A673 (cell line): ENCODE data around the gene EFHD2. TPM values are rescaled to one million over a fixed set of nuclear protein-coding genes. Genes with fewer than 3 reads are reported as not detected.

ENCODE experiments used
- BruUV-seq: library from RNA; stranded (reverse); fragments of 400-500 nt; replicated peaks from 2 replicates; lab custom pipeline; 2021; lab: Mats Ljungman, UMichigan
- CTCF ChIA-PET: fragments of 300-600 bp; sonication (Branson Sonifier 250); formaldehyde crosslinking; loops from one replicate; lab custom pipeline; 2022; ENCODE audit warnings: antibody characterized with exemption; lab: Charles Lee
- POLR2A ChIA-PET: fragments of 300-600 bp; sonication (Branson Sonifier 250); formaldehyde crosslinking; loops from one replicate; lab custom pipeline; 2022; ENCODE audit warnings: antibody characterized with exemption; ENCODE audit not compliant: low non-redundant PET; lab: Charles Lee
- DNase-seq: peaks from one replicate; pipeline ENCODE4 v3.0.0-alpha.2; 2015; ENCODE audit warnings: low spot score
- H3K27ac ChIP-seq: fragments of 200-600 bp; sonication (generic); 2 replicates; pipeline ENCODE4 v1.5.1; 2016; ENCODE audit warnings: mixed run types, low read depth, mild to moderate bottlenecking, mixed read lengths, antibody characterized with exemption, low read length; ENCODE audit not compliant: poor library complexity, severe bottlenecking
- H3K27me3 ChIP-seq: fragments of 200-600 bp; sonication (generic); replicated peaks from 2 replicates; pipeline ENCODE4 v1.6.1; 2017; ENCODE audit warnings: mixed run types, low read depth, mild to moderate bottlenecking, mixed read lengths, antibody characterized with exemption, low read length; ENCODE audit not compliant: insufficient read depth, poor library complexity
- H3K36me3 ChIP-seq: fragments of 200-600 bp; sonication (generic); 2 replicates; pipeline ENCODE4 v1.6.1; 2016; ENCODE audit warnings: mixed run types, mild to moderate bottlenecking, mixed read lengths, antibody characterized with exemption, low read length; ENCODE audit not compliant: insufficient read depth, poor library complexity, severe bottlenecking
- H3K4me1 ChIP-seq: fragments of 200-600 bp; sonication (generic); 2 replicates; pipeline ENCODE4 v1.6.1; 2017; ENCODE audit warnings: mixed run types, mild to moderate bottlenecking, mixed read lengths, antibody characterized with exemption, low read length; ENCODE audit not compliant: insufficient read depth, poor library complexity, severe bottlenecking
- H3K4me3 ChIP-seq: fragments of 200-600 bp; sonication (generic); 2 replicates; pipeline ENCODE4 v1.5.1; 2016; ENCODE audit warnings: low read depth, mixed run types, mild to moderate bottlenecking, mixed read lengths, low read length; ENCODE audit not compliant: poor library complexity, severe bottlenecking
- H3K9me3 ChIP-seq: fragments of 200-600 bp; sonication (generic); 2 replicates; pipeline ENCODE4 v1.6.1; 2016; ENCODE audit warnings: mixed run types, low read depth, mild to moderate bottlenecking, mixed read lengths, antibody characterized with exemption, low read length; ENCODE audit not compliant: poor library complexity, severe bottlenecking
- EZH2 ChIP-seq: fragments of 200-600 bp; sonication (generic); IDR thresholded peaks from 2 replicates; pipeline ENCODE4 v1.6.1; 2017; ENCODE audit warnings: borderline replicate concordance, low read depth, mild to moderate bottlenecking, mixed read lengths, antibody characterized with exemption, low read length; ENCODE audit not compliant: poor library complexity, severe bottlenecking
- intact Hi-C: fragments of 100-400 bp; cut with micrococcal nuclease; formaldehyde crosslinking; loops from one replicate; pipeline ENCODE4 v1.10.0; 2022; ENCODE audit not compliant: unreplicated experiment
- total RNA-seq: library from RNA; stranded (reverse); gene quantifications from 2 replicates; pipeline ENCODE4 v1.2.3, GENCODE V29; 2021
- TF ChIP-seq, protein P1 (sequence below): fragments of 300-800, 200-600 bp; sonication (generic); conservative IDR thresholded peaks from 2 replicates; pipeline ENCODE4 v1.5.1; 2017; ENCODE audit warnings: low read depth, mild to moderate bottlenecking, antibody characterized with exemption, low read length, moderate library complexity, mixed read lengths

EFHD2 gene
- total RNA-seq, 1 experiment from 2014 or later = 32.5 TPM

DNA sequence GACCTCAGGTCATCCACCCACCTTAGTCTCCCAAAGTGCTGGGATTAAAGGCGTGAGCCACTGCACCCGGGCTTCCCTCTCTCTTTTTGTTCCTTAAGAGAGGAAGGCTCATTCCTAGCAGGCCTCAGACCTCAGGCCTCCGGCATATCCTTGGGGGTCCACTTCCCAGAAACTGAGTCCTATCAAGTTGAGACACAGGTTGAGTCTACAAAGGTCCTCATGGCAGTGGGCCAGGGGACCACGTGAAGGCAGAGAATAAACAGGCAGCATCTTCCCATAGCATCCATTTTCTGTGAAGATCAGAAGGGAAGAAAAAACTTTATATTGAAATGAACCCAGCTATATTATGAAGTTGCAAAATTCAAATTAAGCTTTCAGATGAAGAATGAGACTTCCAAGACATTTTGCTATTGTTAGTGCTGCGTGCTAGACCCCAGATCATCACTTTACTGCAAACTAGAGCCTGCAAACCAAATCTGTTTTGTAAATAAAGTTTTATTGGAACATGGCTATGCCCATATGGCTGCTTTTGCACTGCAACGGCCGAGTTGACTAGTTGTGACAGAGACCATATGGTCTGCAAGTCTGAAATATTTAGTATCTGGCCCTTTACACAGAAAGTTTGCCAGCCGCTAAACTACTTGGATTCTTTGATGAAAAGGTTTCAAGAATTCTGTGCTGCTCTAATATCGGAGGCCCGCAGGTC, 43.3 kb downstream of the EFHD2 start:
- POLR2A ChIA-PET = no interaction called here
- Histone ChIP-seq H3K4me1 (no peaks in the 10 kb centered on the region), H3K27ac (no peak overlapping the region), H3K27me3 (no peaks in the 10 kb centered on the region), H3K4me3 (no peak overlapping the region), H3K9me3 (no peaks in the 10 kb centered on the region), H3K36me3 (no peaks in the 10 kb centered on the region)
- TF ChIP-seq, protein P1, sequence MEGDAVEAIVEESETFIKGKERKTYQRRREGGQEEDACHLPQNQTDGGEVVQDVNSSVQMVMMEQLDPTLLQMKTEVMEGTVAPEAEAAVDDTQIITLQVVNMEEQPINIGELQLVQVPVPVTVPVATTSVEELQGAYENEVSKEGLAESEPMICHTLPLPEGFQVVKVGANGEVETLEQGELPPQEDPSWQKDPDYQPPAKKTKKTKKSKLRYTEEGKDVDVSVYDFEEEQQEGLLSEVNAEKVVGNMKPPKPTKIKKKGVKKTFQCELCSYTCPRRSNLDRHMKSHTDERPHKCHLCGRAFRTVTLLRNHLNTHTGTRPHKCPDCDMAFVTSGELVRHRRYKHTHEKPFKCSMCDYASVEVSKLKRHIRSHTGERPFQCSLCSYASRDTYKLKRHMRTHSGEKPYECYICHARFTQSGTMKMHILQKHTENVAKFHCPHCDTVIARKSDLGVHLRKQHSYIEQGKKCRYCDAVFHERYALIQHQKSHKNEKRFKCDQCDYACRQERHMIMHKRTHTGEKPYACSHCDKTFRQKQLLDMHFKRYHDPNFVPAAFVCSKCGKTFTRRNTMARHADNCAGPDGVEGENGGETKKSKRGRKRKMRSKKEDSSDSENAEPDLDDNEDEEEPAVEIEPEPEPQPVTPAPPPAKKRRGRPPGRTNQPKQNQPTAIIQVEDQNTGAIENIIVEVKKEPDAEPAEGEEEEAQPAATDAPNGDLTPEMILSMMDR = no peak
- no peak for TF ChIP-seq EZH2
- no TSS peak for BruUV-seq
- intact Hi-C loops = no loop called here
- no peak for DNase-seq
- CTCF ChIA-PET = no interaction called here

DNA sequence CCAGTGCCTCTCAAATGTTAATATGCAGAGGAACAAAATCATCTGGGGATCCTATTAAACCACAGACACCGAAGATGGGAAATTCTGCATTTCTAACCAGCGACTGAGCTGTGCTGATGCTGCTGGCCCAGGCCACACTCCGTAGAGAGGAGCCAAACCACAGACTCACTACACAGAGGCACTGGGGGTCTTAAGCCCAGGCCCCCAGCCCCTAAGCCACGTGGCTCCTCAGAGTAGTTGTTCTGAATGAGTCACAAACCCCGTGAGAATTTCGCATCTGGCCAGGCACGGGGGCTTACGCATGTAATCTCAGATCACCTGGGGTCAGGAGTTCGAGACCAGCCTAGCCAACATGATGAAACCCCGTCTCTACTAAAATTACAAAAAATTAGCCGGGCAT, 44.0 kb downstream of the EFHD2 start:
- no peak for DNase-seq
- Histone ChIP-seq H3K36me3 (no peaks in the 10 kb centered on the region), H3K4me3 (no peak overlapping the region), H3K27me3 (no peaks in the 10 kb centered on the region), H3K4me1 (no peaks in the 10 kb centered on the region), H3K9me3 (no peaks in the 10 kb centered on the region), H3K27ac (no peak overlapping the region)
- intact Hi-C loops = no loop called here
- ChIA-PET CTCF (no interaction called here), POLR2A (no interaction called here)
- BruUV-seq = no TSS peak
- TF ChIP-seq EZH2 = no peak
- TF ChIP-seq, protein P1 = no peak

DNA sequence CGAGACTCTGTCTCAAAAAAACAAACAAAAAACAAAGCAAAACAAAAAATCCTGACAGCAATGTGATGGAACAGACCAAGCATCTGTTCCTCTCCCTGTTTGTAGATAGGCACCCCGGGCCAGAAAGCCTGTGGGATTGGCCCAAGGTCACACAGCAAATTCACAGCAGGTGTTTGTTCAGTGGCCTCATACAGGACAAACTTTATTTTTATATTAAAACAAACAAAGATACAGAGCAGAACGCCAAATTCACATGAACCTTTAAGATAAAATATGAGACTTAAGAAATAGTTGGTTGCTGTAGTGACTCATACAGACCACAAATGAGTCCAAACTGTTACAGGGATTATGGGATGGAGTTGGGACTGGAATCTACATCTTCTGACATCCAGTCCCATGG, 44.6 kb downstream of the EFHD2 start:
- TF ChIP-seq, protein P1 = no peak
- no peak for TF ChIP-seq EZH2
- no peak for DNase-seq
- ChIA-PET CTCF (no interaction called here), POLR2A (no interaction called here)
- intact Hi-C loops = no loop called here
- Histone ChIP-seq H3K27me3 (no peaks in the 10 kb centered on the region), H3K4me3 (no peak overlapping the region), H3K4me1 (no peaks in the 10 kb centered on the region), H3K27ac (no peak overlapping the region), H3K36me3 (no peaks in the 10 kb centered on the region), H3K9me3 (no peaks in the 10 kb centered on the region)
- BruUV-seq = no TSS peak
